Stomach (tissue), 9 donors: Measurements from ENCODE around the gene SUSD6. TPM values are rescaled to one million over a fixed set of nuclear protein-coding genes. Genes with fewer than 3 reads are reported as not detected.

Source experiments
- DNase-seq, 2 donors: peaks; one replicate each; pipeline versions ENCODE4 v3.0.0 to v3.0.0-alpha.2; 2013 to 2019
- H3K27ac ChIP-seq, 5 donors: fragments of 200-600 bp in 4 of 5; sonication (generic) in 4 of 5; one replicate each; pipeline ENCODE4 v1.5.1; 2013 to 2019; ENCODE audit warnings: mild to moderate bottlenecking in 1 of 5, moderate library complexity in 1 of 5
- H3K27me3 ChIP-seq, 3 donors: fragments of 200-600 bp; sonication (generic); one replicate each; pipeline ENCODE4 v1.5.1; 2017 to 2019; ENCODE audit warnings: mixed run types in 1 of 3
- H3K36me3 ChIP-seq, 4 donors: fragments of 200-600 bp; sonication (generic); 1 replicate in 3 of 4; 2 replicates in 1 of 4; pipeline ENCODE4 v1.5.1; 2016 to 2019
- H3K4me1 ChIP-seq, 4 donors: fragments of 200-600 bp; sonication (generic); one replicate each; pipeline ENCODE4 v1.5.1; 2016 to 2019
- H3K4me3 ChIP-seq, 4 donors: fragments of 200-600 bp; sonication (generic) in 3 of 4; one replicate each; pipeline ENCODE4 v1.5.1; 2016 to 2019; ENCODE audit warnings: mild to moderate bottlenecking in 1 of 4
- H3K9me3 ChIP-seq, 4 donors: fragments of 200-600 bp; sonication (generic); one replicate each; pipeline ENCODE4 v1.5.1; 2016 to 2019
- EP300 ChIP-seq: sonication (generic); formaldehyde crosslinking; IDR thresholded peaks from one replicate; pipeline ENCODE4 v1.6.1; 2017; ENCODE audit warnings: antibody characterized with exemption
- POLR2A ChIP-seq, 4 donors: fragments of 450-650 bp; IDR thresholded peaks; one replicate each; pipeline ENCODE4 v1.6.1; 2016; ENCODE audit warnings: antibody characterized with exemption in 4 of 4, control low read depth in 2 of 4, mild to moderate bottlenecking in 1 of 4, moderate library complexity in 1 of 4
- POLR2AphosphoS5 ChIP-seq, 3 donors: sonication (generic); formaldehyde crosslinking; IDR thresholded peaks; one replicate each; pipeline ENCODE4 v1.6.1; 2016; ENCODE audit warnings: antibody characterized with exemption in 3 of 3
- WGBS, 5 donors: extraction: QIAGEN DNeasy Blood & Tissue Kit in 3 of 5; methylation state at CpG; one replicate each; pipeline versions ENCODE4 v1.1.5 to v1.1.7; 2013 to 2018; 5-methylcytosine and 5-hydroxymethylcytosine counted together
- intact Hi-C: fragments of 100-400 bp; cut with DNase I; formaldehyde crosslinking; loops from one replicate; pipeline ENCODE4 v1.15.1; 2023; ENCODE audit warnings: low total_unique reads
- polyA plus RNA-seq, 3 donors: library from polyadenylated mRNA; stranded (reverse); fragments of 200-250 nt; gene quantifications; one replicate each; pipeline ENCODE4 v1.2.3, GENCODE V29; 2013
- total RNA-seq, 5 donors: library from RNA; depleted of rRNA; stranded (reverse); fragments of >200 nt; gene quantifications; one replicate each; pipeline versions ENCODE4 v1.1.0 to v1.2.3, GENCODE V29; 2014 to 2016
- TF ChIP-seq, protein P1 (sequence below), 7 experiments: fragments of 450-650 bp in 4 of 7; fragments of 200-600 bp in 3 of 7; sonication (generic) in 3 of 7; IDR thresholded peaks; one replicate each; pipeline ENCODE4 v1.5.1; 2016 to 2019; ENCODE audit warnings: antibody characterized with exemption in 7 of 7, control low read depth in 2 of 7, mild to moderate bottlenecking in 1 of 7
- donor health status: healthy with polysubstance abuse.
- donor health status: Bipolar disorder and iron deficiency.
- donor health status: healthy.

The SUSD6 gene
- total and polyA plus RNA-seq, 8 donors = 4.9 to 39.0 (median 24.7) TPM

DNA sequence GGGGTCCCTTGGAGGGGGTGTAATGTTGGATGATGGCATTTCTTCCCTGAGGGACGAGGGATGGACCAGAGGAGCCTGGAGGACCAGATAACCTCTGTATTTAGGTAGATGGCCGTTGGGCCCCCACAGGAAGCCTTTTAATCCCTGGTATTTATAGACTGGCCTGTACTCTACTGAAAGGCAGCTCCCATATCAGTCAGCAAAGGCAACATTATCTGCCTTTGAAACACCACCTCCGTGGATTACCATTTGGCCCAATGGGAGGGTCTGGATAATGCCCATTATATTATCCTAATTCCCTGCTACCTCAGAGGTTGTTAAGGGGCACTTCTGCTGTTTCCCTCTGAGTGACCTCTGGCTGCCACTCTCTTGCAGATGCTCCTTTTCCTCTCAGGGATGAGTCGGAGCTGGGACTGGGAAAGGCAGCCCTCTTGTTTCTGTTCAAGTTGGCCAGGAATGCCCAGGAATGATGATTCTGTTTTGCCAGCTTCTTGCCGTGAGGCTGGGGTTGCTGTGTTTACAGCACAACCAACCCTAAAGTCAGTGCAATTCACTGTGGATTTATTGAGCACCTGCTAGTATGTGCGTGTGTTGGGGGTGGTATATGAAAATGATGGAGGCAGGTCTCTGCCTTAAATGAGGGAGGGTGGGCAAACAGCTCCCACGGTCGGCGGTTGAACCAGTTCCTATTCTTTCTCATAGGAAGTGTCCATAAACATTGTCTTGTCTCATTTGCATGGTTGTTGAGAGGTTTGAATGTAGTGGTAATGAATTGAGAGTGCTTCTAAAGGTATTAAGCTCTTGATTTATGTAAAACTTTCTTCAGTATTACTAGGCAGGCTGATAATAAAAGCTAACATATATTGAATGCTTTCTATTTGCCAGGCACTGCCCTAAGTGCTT is 18.1 kb downstream of the SUSD6 start:
- H3K36me3 ChIP-seq = no peaks in the 10 kb centered on the region
- intact Hi-C loops = no loop called here
- WGBS, 5 donors = 39 to 61% (median 52%) methylated on average over 9 of the region's 9 CpGs
- H3K4me1 ChIP-seq = peaks cover 67 to 100% (median 83%) of the 10 kb centered on the region in 4 donors
- H3K9me3 ChIP-seq = no peaks in the 10 kb centered on the region
- H3K27me3 ChIP-seq = no peaks in the 10 kb centered on the region
- no peak for TF ChIP-seq POLR2A (IDR thresholded peaks at IDR 0.05)
- TF ChIP-seq EP300 = no peak
- TF ChIP-seq POLR2AphosphoS5 (IDR thresholded peaks at IDR 0.05) = no peak
- TF ChIP-seq, protein P1, sequence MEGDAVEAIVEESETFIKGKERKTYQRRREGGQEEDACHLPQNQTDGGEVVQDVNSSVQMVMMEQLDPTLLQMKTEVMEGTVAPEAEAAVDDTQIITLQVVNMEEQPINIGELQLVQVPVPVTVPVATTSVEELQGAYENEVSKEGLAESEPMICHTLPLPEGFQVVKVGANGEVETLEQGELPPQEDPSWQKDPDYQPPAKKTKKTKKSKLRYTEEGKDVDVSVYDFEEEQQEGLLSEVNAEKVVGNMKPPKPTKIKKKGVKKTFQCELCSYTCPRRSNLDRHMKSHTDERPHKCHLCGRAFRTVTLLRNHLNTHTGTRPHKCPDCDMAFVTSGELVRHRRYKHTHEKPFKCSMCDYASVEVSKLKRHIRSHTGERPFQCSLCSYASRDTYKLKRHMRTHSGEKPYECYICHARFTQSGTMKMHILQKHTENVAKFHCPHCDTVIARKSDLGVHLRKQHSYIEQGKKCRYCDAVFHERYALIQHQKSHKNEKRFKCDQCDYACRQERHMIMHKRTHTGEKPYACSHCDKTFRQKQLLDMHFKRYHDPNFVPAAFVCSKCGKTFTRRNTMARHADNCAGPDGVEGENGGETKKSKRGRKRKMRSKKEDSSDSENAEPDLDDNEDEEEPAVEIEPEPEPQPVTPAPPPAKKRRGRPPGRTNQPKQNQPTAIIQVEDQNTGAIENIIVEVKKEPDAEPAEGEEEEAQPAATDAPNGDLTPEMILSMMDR (IDR thresholded peaks at IDR 0.05) = no peak
- peak overlapping the region in 1 of 5 donors; percentile 33 for H3K27ac ChIP-seq
- DNase-seq = no peak
- no peak overlapping the region for H3K4me3 ChIP-seq

DNA sequence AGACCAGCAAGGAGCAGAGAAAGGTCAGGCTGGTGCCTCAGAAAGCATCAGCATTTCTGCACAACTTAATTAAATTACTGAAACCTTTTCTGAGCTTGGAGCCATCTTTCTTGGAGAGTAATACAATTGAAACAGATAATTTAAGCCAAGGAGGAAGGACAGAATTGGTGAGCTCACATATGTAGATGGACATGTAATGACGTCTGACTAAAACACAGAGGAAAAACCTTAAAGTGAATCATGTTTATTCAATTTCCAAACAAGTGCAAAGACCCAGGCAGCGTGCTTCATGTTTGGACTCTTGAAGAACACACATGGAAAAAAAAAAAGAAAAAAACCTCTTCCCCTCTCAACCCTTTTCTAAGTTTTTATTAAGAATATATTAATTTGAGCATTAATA is 19.0 kb downstream of the SUSD6 start:
- TF ChIP-seq POLR2AphosphoS5 (IDR thresholded peaks at IDR 0.05) (no peak), POLR2A (IDR thresholded peaks at IDR 0.05) (no peak), EP300 (no peak)
- TF ChIP-seq, protein P1 (IDR thresholded peaks at IDR 0.05) = no peak
- no peak overlapping the region for H3K4me3 ChIP-seq
- H3K9me3 ChIP-seq = no peaks in the 10 kb centered on the region
- no peak for DNase-seq
- WGBS, 5 donors = 52 to 64% (median 56%) methylated on average over 2 of the region's 2 CpGs
- H3K36me3 ChIP-seq = no peaks in the 10 kb centered on the region
- peaks cover 70 to 100% (median 84%) of the 10 kb centered on the region in 4 donors for H3K4me1 ChIP-seq
- peak overlapping the region in 1 of 5 donors; percentile 33 for H3K27ac ChIP-seq
- intact Hi-C loops = no loop called here
- H3K27me3 ChIP-seq = no peaks in the 10 kb centered on the region

- Histone ChIP-seq H3K4me3 (no peak overlapping the region), H3K27ac (peak overlapping the region in 1 of 5 donors; percentile 64), H3K9me3 (no peaks in the 10 kb centered on the region), H3K4me1 (peaks cover 70 to 100% (median 85%) of the 10 kb centered on the region in 4 donors), H3K36me3 (no peaks in the 10 kb centered on the region), H3K27me3 (no peaks in the 10 kb centered on the region)
- intact Hi-C loops = no loop called here
- DNase-seq = no peak
- 72 to 75% (median 73%) methylated on average over 4 of the region's 4 CpGs for WGBS, 5 donors
- TF ChIP-seq POLR2A (IDR thresholded peaks at IDR 0.05) = no peak
These were observed 20.1 kb downstream of the SUSD6 start for GRCh38 chr14:69631509-69631908.

GRCh38 chr14:69632164-69632563 is 20.8 kb downstream of the SUSD6 start:
- TF ChIP-seq POLR2AphosphoS5 (IDR thresholded peaks at IDR 0.05) (no peak), POLR2A (IDR thresholded peaks at IDR 0.05) (no peak), EP300 (no peak)
- TF ChIP-seq, protein P1 (IDR thresholded peaks at IDR 0.05) = no peak
- H3K9me3 ChIP-seq = no peaks in the 10 kb centered on the region
- intact Hi-C loops = no loop called here
- no peak for DNase-seq
- no peak overlapping the region for H3K4me3 ChIP-seq
- H3K27me3 ChIP-seq = no peaks in the 10 kb centered on the region
- H3K4me1 ChIP-seq = peaks cover 76 to 100% (median 88%) of the 10 kb centered on the region in 4 donors
- peak overlapping the region in 3 of 5 donors; percentile 2 to 64 (median 28) for H3K27ac ChIP-seq
- H3K36me3 ChIP-seq = no peaks in the 10 kb centered on the region
- WGBS, 5 donors = 43 to 68% (median 55%) methylated on average over 4 of the region's 4 CpGs
